Testis (tissue), 3 donors: ENCODE measurements around the gene RPRD2. TPM values are rescaled to one million over a fixed set of nuclear protein-coding genes. Genes with fewer than 3 reads are reported as not detected.

Experiments
- DNase-seq: peaks from one replicate; pipeline ENCODE4 v3.0.0-alpha.2; 2019
- H3K27ac ChIP-seq, 2 donors: fragments of 200-600 bp; sonication (generic); one replicate each; pipeline ENCODE4 v1.5.1; 2019
- H3K27me3 ChIP-seq: fragments of 200-600 bp; sonication (generic); one replicate; pipeline ENCODE4 v1.5.1; 2019
- H3K36me3 ChIP-seq: fragments of 200-600 bp; sonication (generic); one replicate; pipeline ENCODE4 v1.5.1; 2017; ENCODE audit warnings: low read depth; ENCODE audit errors: missing control alignments
- H3K4me1 ChIP-seq: fragments of 200-600 bp; sonication (generic); one replicate; pipeline ENCODE4 v1.5.1; 2019
- H3K4me3 ChIP-seq, 2 donors: fragments of 200-600 bp; sonication (generic); one replicate each; pipeline ENCODE4 v1.5.1; 2017 to 2019
- H3K9me3 ChIP-seq: fragments of 200-600 bp; sonication (generic); one replicate; pipeline ENCODE4 v1.5.1; 2017
- POLR2A ChIP-seq: fragments of 450-650 bp; IDR thresholded peaks from one replicate; pipeline ENCODE4 v1.6.1; 2017; ENCODE audit warnings: antibody characterized with exemption, mild to moderate bottlenecking, moderate library complexity
- WGBS, 2 donors: methylation state at CpG; one replicate each; pipeline ENCODE4 v1.1.5; 2018; 5-methylcytosine and 5-hydroxymethylcytosine counted together
- intact Hi-C: fragments of 100-400 bp; cut with DNase I; formaldehyde crosslinking; loops from one replicate; pipeline ENCODE4 v1.15.1; 2023; ENCODE audit warnings: low total_unique reads
- microRNA-seq, 2 donors: library from miRNA; unstranded; fragments of <30 nt; microRNA quantifications; one replicate each; pipeline ENCODE4, GENCODE V29; 2016; ENCODE audit warnings: borderline number of aligned reads in 2 of 2, borderline replicate concordance in 1 of 2
- polyA plus RNA-seq: library from polyadenylated mRNA; stranded (reverse); fragments of 350-450 nt; fragmentation: Illumina TruSeq; extraction: RNeasy Lipid Tissue Mini Kit (QIAGEN cat#74804); gene quantifications from one replicate; pipeline ENCODE4 v1.2.3, GENCODE V29; 2014; ENCODE audit warnings: low read depth, low replicate concordance; ENCODE audit not compliant: insufficient read depth
- total RNA-seq, 2 donors: library from RNA; depleted of rRNA; stranded (reverse); fragments of >200 nt; gene quantifications; one replicate each; pipeline ENCODE4 v1.2.3, GENCODE V29; 2016
- TF ChIP-seq, protein P1 (sequence below), 3 experiments: fragments of 450-650 bp in 2 of 3; fragments of 200-600 bp in 1 of 3; sonication (generic) in 1 of 3; IDR thresholded peaks; one replicate each; pipeline ENCODE4 v1.5.1; 2016 to 2019; ENCODE audit warnings: antibody characterized with exemption in 3 of 3, mild to moderate bottlenecking in 2 of 3, moderate library complexity in 1 of 3

RPRD2 gene
- total and polyA plus RNA-seq, 3 donors from 2014 or later = 32.1 to 38.9 (median 36.3) TPM

DNA sequence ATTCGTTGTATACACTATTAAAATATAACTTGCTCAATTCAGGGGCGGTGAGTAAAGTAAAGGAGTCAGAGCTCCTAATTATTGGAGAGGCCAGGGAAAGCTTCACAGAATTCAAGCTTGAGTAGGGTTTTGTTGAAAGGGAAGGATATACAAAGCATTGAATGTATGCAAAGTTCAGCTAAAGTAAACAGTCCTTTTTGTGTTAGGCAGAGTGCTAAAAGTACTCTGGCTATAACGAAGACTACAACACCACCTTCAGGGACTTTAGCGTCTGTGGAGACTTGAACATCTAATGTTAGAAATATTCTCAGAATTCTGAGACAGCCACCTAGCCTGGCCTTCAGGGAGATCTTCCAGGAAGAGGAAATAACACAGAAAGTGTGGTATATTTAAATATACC, 152.7 kb downstream of the RPRD2 start:
- H3K4me1 ChIP-seq = peaks cover 5% of the 10 kb centered on the region
- peak overlapping the region in 1 of 2 donors; percentile 72 for H3K27ac ChIP-seq
- WGBS, 2 donors = 27 to 30% methylated on average over 4 of the region's 4 CpGs
- TF ChIP-seq, protein P1, sequence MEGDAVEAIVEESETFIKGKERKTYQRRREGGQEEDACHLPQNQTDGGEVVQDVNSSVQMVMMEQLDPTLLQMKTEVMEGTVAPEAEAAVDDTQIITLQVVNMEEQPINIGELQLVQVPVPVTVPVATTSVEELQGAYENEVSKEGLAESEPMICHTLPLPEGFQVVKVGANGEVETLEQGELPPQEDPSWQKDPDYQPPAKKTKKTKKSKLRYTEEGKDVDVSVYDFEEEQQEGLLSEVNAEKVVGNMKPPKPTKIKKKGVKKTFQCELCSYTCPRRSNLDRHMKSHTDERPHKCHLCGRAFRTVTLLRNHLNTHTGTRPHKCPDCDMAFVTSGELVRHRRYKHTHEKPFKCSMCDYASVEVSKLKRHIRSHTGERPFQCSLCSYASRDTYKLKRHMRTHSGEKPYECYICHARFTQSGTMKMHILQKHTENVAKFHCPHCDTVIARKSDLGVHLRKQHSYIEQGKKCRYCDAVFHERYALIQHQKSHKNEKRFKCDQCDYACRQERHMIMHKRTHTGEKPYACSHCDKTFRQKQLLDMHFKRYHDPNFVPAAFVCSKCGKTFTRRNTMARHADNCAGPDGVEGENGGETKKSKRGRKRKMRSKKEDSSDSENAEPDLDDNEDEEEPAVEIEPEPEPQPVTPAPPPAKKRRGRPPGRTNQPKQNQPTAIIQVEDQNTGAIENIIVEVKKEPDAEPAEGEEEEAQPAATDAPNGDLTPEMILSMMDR (IDR thresholded peaks at IDR 0.05) = no peak
- TF ChIP-seq POLR2A = no peak
- no peak for DNase-seq
- H3K4me3 ChIP-seq = peak overlapping the region in 1 of 2 donors; percentile 64
- H3K9me3 ChIP-seq = no peaks in the 10 kb centered on the region
- no peaks in the 10 kb centered on the region for H3K36me3 ChIP-seq
- intact Hi-C loops = no loop called here
- no peaks in the 10 kb centered on the region for H3K27me3 ChIP-seq

DNA sequence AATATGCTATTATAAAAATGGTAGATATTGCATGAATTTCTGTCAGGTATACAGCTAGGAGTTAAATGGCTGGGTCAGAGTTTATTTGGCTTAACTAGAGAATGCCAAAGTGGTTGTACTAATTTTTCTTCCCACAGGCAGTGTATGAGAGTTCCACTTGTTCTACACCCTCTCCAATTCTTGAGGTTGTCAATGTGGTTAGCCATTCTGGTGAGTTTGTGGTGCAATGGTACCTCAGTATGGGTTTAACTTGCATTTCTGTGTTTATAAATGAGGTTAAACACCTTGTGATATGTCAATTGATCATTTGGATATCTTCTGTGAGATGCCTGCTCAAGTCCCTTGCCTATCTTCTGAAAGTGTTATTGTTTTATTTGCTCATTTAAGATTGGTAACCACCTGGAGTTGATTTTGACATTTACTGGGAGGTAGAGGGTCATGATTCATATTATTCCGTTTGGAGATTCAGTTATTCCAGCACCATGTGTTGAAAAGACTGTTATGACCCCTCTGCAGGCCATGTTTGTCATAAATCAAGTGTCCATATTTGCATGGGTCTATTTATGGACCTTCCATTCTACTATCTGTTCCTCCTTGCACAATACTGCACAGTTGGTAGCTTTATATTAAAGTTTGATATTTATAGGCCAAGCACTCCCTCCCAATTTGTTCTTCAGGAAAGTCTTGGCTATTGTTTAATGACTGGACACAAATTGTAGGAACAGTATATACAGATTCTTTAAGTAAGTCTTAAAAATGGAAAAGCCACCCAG, 157.4 kb downstream of the RPRD2 start:
- Histone ChIP-seq H3K27ac (no peak overlapping the region), H3K27me3 (no peaks in the 10 kb centered on the region), H3K4me3 (no peak overlapping the region), H3K4me1 (peaks cover 2% of the 10 kb centered on the region), H3K36me3 (no peaks in the 10 kb centered on the region), H3K9me3 (no peaks in the 10 kb centered on the region)
- TF ChIP-seq, protein P1 (IDR thresholded peaks at IDR 0.05) = no peak
- 70 to 82% methylated on average over 1 of the region's 1 CpG for WGBS, 2 donors
- DNase-seq = no peak
- intact Hi-C loops = no loop called here

DNA sequence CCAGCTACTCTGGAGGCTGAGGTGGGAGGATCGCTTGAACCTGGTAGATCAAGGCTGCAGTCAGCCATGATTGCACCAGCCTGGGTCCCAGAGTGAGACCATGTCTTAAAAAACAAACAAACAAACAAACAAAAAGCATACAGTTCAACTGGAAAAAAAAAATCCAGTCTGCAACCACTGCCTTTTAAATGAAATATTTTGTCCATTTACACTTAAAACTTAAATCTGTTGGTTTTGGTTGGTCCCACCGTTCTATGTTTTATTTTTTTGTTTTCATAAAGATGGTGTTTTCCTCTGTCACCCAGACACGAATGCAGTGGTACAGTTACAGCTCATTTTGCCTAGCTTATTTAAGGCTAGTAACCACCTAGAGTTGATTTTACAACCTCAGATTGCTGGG, 161.4 kb downstream of the RPRD2 start:
- intact Hi-C loops = no loop called here
- no peak for DNase-seq
- 93% methylated on average over 3 of the region's 3 CpGs for WGBS, 2 donors
- TF ChIP-seq POLR2A = no peak
- TF ChIP-seq, protein P1 (IDR thresholded peaks at IDR 0.05) = no peak
- H3K9me3 ChIP-seq = no peaks in the 10 kb centered on the region
- no peak overlapping the region for H3K4me3 ChIP-seq
- H3K27ac ChIP-seq = no peak overlapping the region
- H3K4me1 ChIP-seq = peaks cover 8% of the 10 kb centered on the region
- H3K27me3 ChIP-seq = no peaks in the 10 kb centered on the region
- no peaks in the 10 kb centered on the region for H3K36me3 ChIP-seq

Small RNA genes within 50 kb of the gene (microRNA-seq; reads per million reads assigned to microRNA genes)
- gene MIR6878 = 0 to 0.70 reads per million in 2 donors

Other genes with a start within 250 kb of the RPRD2 start
- 100 to 1,000 TPM in 1 of 2 donors, 10 to 100 TPM in 1; 83.5 to 175 TPM for gene PLEKHO1, start 214.2 kb upstream of the RPRD2 start, total RNA-seq
- gene PLEKHO1, start 214.2 kb upstream of the RPRD2 start, polyA plus RNA-seq = 283 TPM
- gene ANP32E, start 128.0 kb upstream of the RPRD2 start, total RNA-seq = 10 to 100 TPM in 1 of 2 donors, 1 to 10 TPM in 1; 8.9 to 10.5 TPM
- gene ANP32E, start 128.0 kb upstream of the RPRD2 start, polyA plus RNA-seq = 11.8 TPM
- gene CA14, start 106.4 kb upstream of the RPRD2 start, total RNA-seq = under 1 TPM in 1 of 2 donors, not detected in 1; 0.25 TPM
- gene CA14, start 106.4 kb upstream of the RPRD2 start, polyA plus RNA-seq = 0.98 TPM
- 100 to 1,000 TPM in 1 of 2 donors, 10 to 100 TPM in 1; 64.0 to 102 TPM for gene APH1A, start 95.1 kb upstream of the RPRD2 start, total RNA-seq
- 86.2 TPM for gene APH1A, start 95.1 kb upstream of the RPRD2 start, polyA plus RNA-seq
- gene C1orf54, start 91.4 kb upstream of the RPRD2 start, total RNA-seq = 1 to 10 TPM; 2.9 to 7.0 TPM
- 23.7 TPM for gene C1orf54, start 91.4 kb upstream of the RPRD2 start, polyA plus RNA-seq
- 10 to 100 TPM; 10.3 to 10.6 TPM for gene CIART, start 81.6 kb upstream of the RPRD2 start, total RNA-seq
- gene CIART, start 81.6 kb upstream of the RPRD2 start, polyA plus RNA-seq = 11.8 TPM
- gene MRPS21, start 70.3 kb upstream of the RPRD2 start, total RNA-seq = 10 to 100 TPM; 43.5 to 45.8 TPM
- gene MRPS21, start 70.3 kb upstream of the RPRD2 start, polyA plus RNA-seq = 72.2 TPM
- gene PRPF3, start 42.6 kb upstream of the RPRD2 start, total RNA-seq = 100 to 1,000 TPM in 1 of 2 donors, 10 to 100 TPM in 1; 77.9 to 101 TPM
- 59.2 TPM for gene PRPF3, start 42.6 kb upstream of the RPRD2 start, polyA plus RNA-seq
- 10 to 100 TPM; 35.7 to 39.7 TPM for gene TARS2, start 123.3 kb downstream of the RPRD2 start, total RNA-seq
- gene TARS2, start 123.3 kb downstream of the RPRD2 start, polyA plus RNA-seq = 35.4 TPM
- gene ECM1, start 144.0 kb downstream of the RPRD2 start, total RNA-seq = 1 to 10 TPM; 4.6 to 5.0 TPM
- gene ECM1, start 144.0 kb downstream of the RPRD2 start, polyA plus RNA-seq = 16.9 TPM
- 1 to 10 TPM in 1 of 2 donors, not detected in 1; 1.3 TPM for gene FALEC, start 151.6 kb downstream of the RPRD2 start, total RNA-seq
- gene FALEC, start 151.6 kb downstream of the RPRD2 start, polyA plus RNA-seq = not detected
- gene ADAMTSL4, start 185.3 kb downstream of the RPRD2 start, total RNA-seq = 1 to 10 TPM; 8.9 to 10.0 TPM
- 14.2 TPM for gene ADAMTSL4, start 185.3 kb downstream of the RPRD2 start, polyA plus RNA-seq
- 100 to 1,000 TPM in 1 of 2 donors, 10 to 100 TPM in 1; 94.1 to 111 TPM for gene MCL1, start 215.5 kb downstream of the RPRD2 start, total RNA-seq
- 112 TPM for gene MCL1, start 215.5 kb downstream of the RPRD2 start, polyA plus RNA-seq